Measurements from ENCODE around the gene GCNA.
"Not testable (repeated sequence)": the region's sequence is repeated elsewhere in the genome, so short reads cannot be mapped to it uniquely, and the experiment has no call there.

The GCNA gene

GRCh38 chrX:71545364-71545763, 32.9 kb upstream of the GCNA start:
- no peak for DNase-seq (ENCODE audit: low spot score)
- TF ChIP-seq, protein P1, sequence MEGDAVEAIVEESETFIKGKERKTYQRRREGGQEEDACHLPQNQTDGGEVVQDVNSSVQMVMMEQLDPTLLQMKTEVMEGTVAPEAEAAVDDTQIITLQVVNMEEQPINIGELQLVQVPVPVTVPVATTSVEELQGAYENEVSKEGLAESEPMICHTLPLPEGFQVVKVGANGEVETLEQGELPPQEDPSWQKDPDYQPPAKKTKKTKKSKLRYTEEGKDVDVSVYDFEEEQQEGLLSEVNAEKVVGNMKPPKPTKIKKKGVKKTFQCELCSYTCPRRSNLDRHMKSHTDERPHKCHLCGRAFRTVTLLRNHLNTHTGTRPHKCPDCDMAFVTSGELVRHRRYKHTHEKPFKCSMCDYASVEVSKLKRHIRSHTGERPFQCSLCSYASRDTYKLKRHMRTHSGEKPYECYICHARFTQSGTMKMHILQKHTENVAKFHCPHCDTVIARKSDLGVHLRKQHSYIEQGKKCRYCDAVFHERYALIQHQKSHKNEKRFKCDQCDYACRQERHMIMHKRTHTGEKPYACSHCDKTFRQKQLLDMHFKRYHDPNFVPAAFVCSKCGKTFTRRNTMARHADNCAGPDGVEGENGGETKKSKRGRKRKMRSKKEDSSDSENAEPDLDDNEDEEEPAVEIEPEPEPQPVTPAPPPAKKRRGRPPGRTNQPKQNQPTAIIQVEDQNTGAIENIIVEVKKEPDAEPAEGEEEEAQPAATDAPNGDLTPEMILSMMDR (IDR thresholded peaks at IDR 0.05; ENCODE audit: extremely low read depth, missing control alignments) = no peak

- TF ChIP-seq, protein P1 (IDR thresholded peaks at IDR 0.05; ENCODE audit: extremely low read depth, missing control alignments) = no peak
- no peak for DNase-seq (ENCODE audit: low spot score)
Measured at GRCh38 chrX:71546879-71547278, 31.4 kb upstream of the GCNA start.

DNA sequence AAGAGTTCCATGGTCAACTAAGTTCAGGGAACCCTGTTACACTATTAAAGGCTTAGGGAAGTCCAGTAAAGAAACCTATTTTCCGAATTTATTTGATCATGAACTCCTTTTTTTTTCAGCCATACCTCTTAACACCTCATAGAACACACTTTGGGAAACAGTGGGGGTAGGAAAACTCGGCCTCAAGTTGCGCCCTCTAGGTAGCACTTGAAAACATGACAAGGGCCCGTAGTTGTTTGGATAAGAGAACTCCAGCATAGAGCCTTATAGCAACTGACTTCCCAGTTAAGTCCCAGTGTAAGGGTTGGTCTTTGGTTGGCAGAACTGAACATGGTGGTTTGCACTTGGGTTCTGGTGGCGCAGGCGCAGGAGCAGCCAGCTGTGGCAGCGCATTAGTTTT, 30.9 kb upstream of the GCNA start:
- TF ChIP-seq, protein P1 (IDR thresholded peaks at IDR 0.05; ENCODE audit: extremely low read depth, missing control alignments) = no peak
- DNase-seq (ENCODE audit: low spot score) = no peak

DNA sequence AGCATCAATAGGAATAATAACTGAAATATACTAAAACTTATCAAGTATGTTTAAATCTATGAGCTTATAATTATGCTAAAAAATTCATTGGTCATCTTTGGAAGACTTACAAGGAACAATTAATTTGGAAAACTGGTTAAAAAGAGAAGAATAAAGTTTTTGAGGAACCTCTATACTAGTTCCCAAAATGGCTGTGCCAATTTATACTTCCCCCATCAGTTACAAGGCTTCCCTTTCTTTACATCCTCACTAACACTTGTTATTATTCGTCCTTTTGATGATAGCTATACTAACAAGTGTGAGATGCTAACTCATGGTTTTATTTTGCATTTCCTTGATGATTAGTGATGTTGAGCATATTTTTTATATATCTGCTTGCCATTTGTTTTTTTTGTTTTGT, 28.3 kb upstream of the GCNA start:
- TF ChIP-seq, protein P1 (IDR thresholded peaks at IDR 0.05; ENCODE audit: extremely low read depth, missing control alignments) = no peak
- no peak for DNase-seq (ENCODE audit: low spot score)

DNA sequence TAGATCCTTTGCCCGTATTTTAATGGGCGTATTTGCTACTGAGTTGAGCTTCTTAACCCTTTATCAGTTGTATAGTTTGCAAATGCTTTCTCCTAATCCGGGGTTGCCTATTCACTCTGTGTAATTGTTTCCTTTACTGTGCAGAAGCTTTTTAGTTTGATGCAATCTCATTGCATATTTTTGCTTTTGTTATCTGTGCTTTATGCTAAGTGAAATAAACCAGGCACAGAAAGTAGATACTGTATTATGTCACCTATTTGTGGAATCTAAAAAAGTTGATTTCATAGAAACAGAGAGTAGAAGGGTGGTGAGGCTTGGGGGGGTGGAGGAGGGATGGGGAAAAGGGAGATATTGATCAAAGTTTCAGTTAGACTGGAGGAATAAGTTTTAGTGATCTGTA, 27.7 kb upstream of the GCNA start:
- no peak for DNase-seq (ENCODE audit: low spot score)
- TF ChIP-seq, protein P1 (IDR thresholded peaks at IDR 0.05; ENCODE audit: extremely low read depth, missing control alignments) = no peak

GRCh38 chrX:71556036-71556435, 22.2 kb upstream of the GCNA start:
- DNase-seq (ENCODE audit: low spot score) = no peak
- TF ChIP-seq, protein P1 (IDR thresholded peaks at IDR 0.05; ENCODE audit: extremely low read depth, missing control alignments) = no peak

GRCh38 chrX:71558920-71559319, 19.3 kb upstream of the GCNA start:
- TF ChIP-seq, protein P1 (IDR thresholded peaks at IDR 0.05; ENCODE audit: extremely low read depth, missing control alignments) = no peak
- no peak for DNase-seq (ENCODE audit: low spot score)

DNA sequence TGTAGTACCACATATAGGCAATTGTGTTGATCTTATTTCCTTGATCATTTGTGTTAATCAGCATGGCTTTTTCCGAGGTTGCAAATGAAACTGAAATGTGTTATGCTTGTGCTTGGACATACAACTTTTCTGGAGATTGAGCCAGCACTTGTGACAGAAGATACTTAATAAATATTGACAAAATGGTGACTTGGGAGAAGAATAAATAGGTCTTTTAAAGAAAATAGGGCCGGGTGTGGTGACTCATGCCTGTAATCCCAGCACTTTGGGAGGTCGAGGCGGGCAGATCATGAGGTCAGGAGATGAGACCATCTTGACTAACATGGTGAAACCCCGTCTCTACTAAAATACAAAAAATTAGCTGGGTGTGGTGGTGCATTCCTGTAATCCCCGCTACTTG, 18.5 kb upstream of the GCNA start:
- DNase-seq (ENCODE audit: low spot score) = not testable (repeated sequence)
